Endothelial cell of umbilical vein (primary cell): ENCODE data around the gene MCOLN2. TPM values are rescaled to one million over a fixed set of nuclear protein-coding genes. Genes with fewer than 3 reads are reported as not detected.

ENCODE experiments used
- BruUV-seq: library from RNA; stranded (reverse); fragments of 400-500 nt; replicated peaks from 2 replicates; lab custom pipeline; 2021; lab: Mats Ljungman, UMichigan
- CTCF ChIA-PET: fragments of 300-600, 350-600 bp; sonication (Branson Sonifier 250); formaldehyde crosslinking; loops from one replicate; lab custom pipeline; 2021; ENCODE audit warnings: antibody characterized with exemption, inconsistent platforms; lab: Charles Lee
- POLR2A ChIA-PET: fragments of 300-600, 350-600 bp; sonication (Branson Sonifier 250); formaldehyde crosslinking; loops from one replicate; lab custom pipeline; 2021; ENCODE audit warnings: antibody characterized with exemption, inconsistent platforms; lab: Charles Lee
- DNase-seq: peaks from one replicate; pipeline ENCODE4 v3.0.0-alpha.2; 2011; ENCODE audit warnings: low read depth, low spot score
- FAIRE-seq: peaks from 2 replicates; lab custom pipeline; 2011; peaks lifted over from hg19 to GRCh38; lab: Jason Lieb, UNC
- H2AFZ ChIP-seq: 2 replicates; pipeline ENCODE4 v1.6.0; 2012; ENCODE audit warnings: low read depth, low read length, control low read depth, inconsistent platforms
- H3K27ac ChIP-seq: 2 replicates; pipeline ENCODE4 v1.5.1; 2011; ENCODE audit warnings: low read depth, mild to moderate bottlenecking, control low read depth, low read length, moderate library complexity; ENCODE audit not compliant: insufficient read depth
- H3K27me3 ChIP-seq, 2 experiments: 2 replicates each; pipeline versions ENCODE4 v1.6.0 to v1.6.1; 2011; ENCODE audit warnings: low read length in 2 of 2, mixed read lengths in 1 of 2; ENCODE audit not compliant: control insufficient read depth in 2 of 2, insufficient read depth in 2 of 2
- H3K36me3 ChIP-seq, 2 experiments: 2 replicates in 1 of 2; 3 replicates in 1 of 2; pipeline ENCODE4 v1.5.1; 2011; ENCODE audit warnings: low read length in 2 of 2, mild to moderate bottlenecking in 1 of 2, moderate library complexity in 1 of 2; ENCODE audit not compliant: control insufficient read depth in 2 of 2, insufficient read depth in 2 of 2; ENCODE audit errors: extremely low read depth in 1 of 2
- H3K4me1 ChIP-seq: 3 replicates; pipeline ENCODE4 v1.5.1; 2011; ENCODE audit warnings: mild to moderate bottlenecking, low read length; ENCODE audit not compliant: control insufficient read depth, insufficient read depth; ENCODE audit errors: extremely low read depth
- H3K4me2 ChIP-seq: 2 replicates; pipeline ENCODE4 v1.6.1; 2011; ENCODE audit warnings: low read length, control low read depth, mixed read lengths; ENCODE audit not compliant: insufficient read depth
- H3K4me3 ChIP-seq, 3 experiments: fragments of 200-600 bp in 1 of 3; sonication (generic), shearing (Covaris generic) in 1 of 3; replicated peaks in 1 of 3; 2 replicates each; pipeline ENCODE4 v1.5.1; 2011 to 2016; ENCODE audit warnings: control low read depth in 3 of 3, low read length in 3 of 3, mild to moderate bottlenecking in 2 of 3, inconsistent platforms in 1 of 3, low read depth in 1 of 3, moderate library complexity in 1 of 3; ENCODE audit not compliant: insufficient read depth in 1 of 3
- H3K79me2 ChIP-seq: 2 replicates; pipeline ENCODE4 v1.6.0; 2012; ENCODE audit warnings: low read length, inconsistent platforms; ENCODE audit not compliant: control insufficient read depth, insufficient read depth
- H3K9ac ChIP-seq: replicated peaks from 2 replicates; pipeline ENCODE3; 2011; ENCODE audit warnings: low read length, control low read depth; ENCODE audit not compliant: insufficient read depth; ENCODE audit errors: extremely low read depth
- H3K9me1 ChIP-seq: replicated peaks from 3 replicates; pipeline ENCODE4 v1.6.0; 2011; ENCODE audit warnings: mild to moderate bottlenecking, low read length; ENCODE audit not compliant: control insufficient read depth, insufficient read depth; ENCODE audit errors: extremely low read depth
- H3K9me3 ChIP-seq: replicated peaks from 2 replicates; pipeline ENCODE4 v1.5.1; 2012; ENCODE audit warnings: low read length, inconsistent platforms; ENCODE audit not compliant: control insufficient read depth, insufficient read depth
- H4K20me1 ChIP-seq: replicated peaks from 2 replicates; pipeline ENCODE3; 2011; ENCODE audit warnings: mild to moderate bottlenecking, low read length; ENCODE audit not compliant: control insufficient read depth, insufficient read depth; ENCODE audit errors: extremely low read depth
- EZH2 ChIP-seq: IDR thresholded peaks from 2 replicates; pipeline ENCODE4 v1.6.1; 2012; ENCODE audit warnings: borderline replicate concordance, low read depth, mild to moderate bottlenecking, moderate library complexity, low read length, inconsistent platforms; ENCODE audit not compliant: severe bottlenecking
- FOS ChIP-seq: IDR thresholded peaks from 2 replicates; pipeline ENCODE4 v1.6.1; 2011; ENCODE audit warnings: mild to moderate bottlenecking, low read length, moderate library complexity, borderline replicate concordance; ENCODE audit not compliant: insufficient read depth
- GATA2 ChIP-seq: IDR thresholded peaks from 2 replicates; pipeline ENCODE4 v1.7.0; 2011; ENCODE audit warnings: low read depth, mild to moderate bottlenecking, moderate library complexity, mixed read lengths, low read length; ENCODE audit not compliant: insufficient read length, insufficient read depth
- JUN ChIP-seq: IDR thresholded peaks from 2 replicates; pipeline ENCODE4 v1.6.1; 2011; ENCODE audit warnings: borderline replicate concordance, low read depth; ENCODE audit not compliant: insufficient read length, insufficient read depth
- MAX ChIP-seq: IDR thresholded peaks from 2 replicates; pipeline ENCODE4 v1.6.1; 2011; ENCODE audit not compliant: insufficient read depth, insufficient read length
- MYC ChIP-seq: IDR thresholded peaks from one replicate; pipeline ENCODE4 v1.6.1; 2011; ENCODE audit warnings: mild to moderate bottlenecking, low read depth, low read length
- POLR2A ChIP-seq: IDR thresholded peaks from 2 replicates; pipeline ENCODE4 v1.6.1; 2012; ENCODE audit warnings: low read depth, mild to moderate bottlenecking, control low read depth, low read length
- POLR2AphosphoS5 ChIP-seq: IDR thresholded peaks from 2 replicates; pipeline ENCODE4 v1.6.1; 2012; ENCODE audit warnings: low read depth, mild to moderate bottlenecking, control low read depth, low read length, moderate library complexity; ENCODE audit not compliant: insufficient read depth
- dilution Hi-C: fragments of 300-500 bp; cut with MboI; formaldehyde crosslinking; loops from one replicate; pipeline ENCODE4 v1.15.0; 2019; ENCODE audit warnings: low sequenced_read_pairs; ENCODE audit not compliant: extremely low pct_ligation_motif_present
- intact Hi-C: fragments of 100-400 bp; cut with micrococcal nuclease; formaldehyde crosslinking; loops from one replicate; pipeline ENCODE4 v1.10.0; 2022
- polyA plus RNA-seq, 4 experiments: library from polyadenylated mRNA; depleted of rRNA in 3 of 4; stranded (reverse) in 3 of 4; unstranded in 1 of 4; fragments of >200 nt; gene quantifications; 2 replicates each; pipeline versions ENCODE4 v1.2.1 to v1.2.3, GENCODE V29; 2011 to 2012; ENCODE audit warnings: missing spikeins in 1 of 4
- total RNA-seq: library from RNA; stranded (reverse); gene quantifications from 2 replicates; pipeline ENCODE4 v1.2.3, GENCODE V29; 2021
- TF ChIP-seq, protein P1 (sequence below), 2 donors: IDR thresholded peaks; 1 replicate in 1 of 2; 2 replicates in 1 of 2; pipeline ENCODE4 v1.5.1; 2011; ENCODE audit warnings: low read length in 2 of 2, mild to moderate bottlenecking in 2 of 2, moderate library complexity in 2 of 2, control low read depth in 1 of 2, inconsistent platforms in 1 of 2, low read depth in 1 of 2; ENCODE audit not compliant: insufficient read depth in 1 of 2; ENCODE audit errors: extremely low read depth in 1 of 2

Gene MCOLN2
- total and polyA plus RNA-seq, 2 donors (not counting 3 experiments of a cell fraction or from before 2014, with no cell fraction given) = not detected

GRCh38 chr1:84956655-84957054 is 40.3 kb downstream of the MCOLN2 start:
- BruUV-seq = no TSS peak
- H3K36me3 ChIP-seq = no peaks in the 10 kb centered on the region
- no peaks in the 10 kb centered on the region for H3K9me3 ChIP-seq
- no peak overlapping the region for H3K9ac ChIP-seq
- CTCF ChIA-PET = interaction anchor here (1.0 to 6.0 kb wide), 3 partner anchors 12 to 298 kb away, joined by 3 to 46 read pairs (median 8); no protein-coding TSS in a partner anchor
- no peak for DNase-seq
- TF ChIP-seq POLR2A (no peak), FOS (no peak), POLR2AphosphoS5 (no peak), MAX (no peak), JUN (no peak), EZH2 (no peak), GATA2 (no peak), MYC (no peak)
- TF ChIP-seq, protein P1, sequence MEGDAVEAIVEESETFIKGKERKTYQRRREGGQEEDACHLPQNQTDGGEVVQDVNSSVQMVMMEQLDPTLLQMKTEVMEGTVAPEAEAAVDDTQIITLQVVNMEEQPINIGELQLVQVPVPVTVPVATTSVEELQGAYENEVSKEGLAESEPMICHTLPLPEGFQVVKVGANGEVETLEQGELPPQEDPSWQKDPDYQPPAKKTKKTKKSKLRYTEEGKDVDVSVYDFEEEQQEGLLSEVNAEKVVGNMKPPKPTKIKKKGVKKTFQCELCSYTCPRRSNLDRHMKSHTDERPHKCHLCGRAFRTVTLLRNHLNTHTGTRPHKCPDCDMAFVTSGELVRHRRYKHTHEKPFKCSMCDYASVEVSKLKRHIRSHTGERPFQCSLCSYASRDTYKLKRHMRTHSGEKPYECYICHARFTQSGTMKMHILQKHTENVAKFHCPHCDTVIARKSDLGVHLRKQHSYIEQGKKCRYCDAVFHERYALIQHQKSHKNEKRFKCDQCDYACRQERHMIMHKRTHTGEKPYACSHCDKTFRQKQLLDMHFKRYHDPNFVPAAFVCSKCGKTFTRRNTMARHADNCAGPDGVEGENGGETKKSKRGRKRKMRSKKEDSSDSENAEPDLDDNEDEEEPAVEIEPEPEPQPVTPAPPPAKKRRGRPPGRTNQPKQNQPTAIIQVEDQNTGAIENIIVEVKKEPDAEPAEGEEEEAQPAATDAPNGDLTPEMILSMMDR (IDR thresholded peaks at IDR 0.05; ENCODE audit: extremely low read depth in 1 of 2, insufficient read depth in 1 of 2, low read depth in 1 of 2, low read length in 2 of 2) = no peak
- peaks cover 17 to 48% of the 10 kb centered on the region in 2 experiments for H3K27me3 ChIP-seq
- no peak overlapping the region for H2AFZ ChIP-seq
- intact Hi-C loops (no loop called here), dilution Hi-C loops (no loop called here)
- no peak overlapping the region for H3K4me2 ChIP-seq
- no peaks in the 10 kb centered on the region for H3K79me2 ChIP-seq
- H3K27ac ChIP-seq = no peak overlapping the region
- no peaks in the 10 kb centered on the region for H4K20me1 ChIP-seq
- FAIRE-seq = no peak
- no peaks in the 10 kb centered on the region for H3K9me1 ChIP-seq
- POLR2A ChIA-PET = no interaction called here
- H3K4me3 ChIP-seq = no peak overlapping the region
- H3K4me1 ChIP-seq = no peaks in the 10 kb centered on the region
